ENCODE results near the gene OSBPL9. TPM values are rescaled to one million over a fixed set of nuclear protein-coding genes. Genes with fewer than 3 reads are reported as not detected.

The OSBPL9 gene
- total RNA-seq, 1 experiment from 2014 or later: 61.9 TPM

GRCh38 chr1:51755437-51755836, 138.5 kb downstream of the OSBPL9 start:
- Histone ChIP-seq H3K4me3 (ENCODE audit: low read depth, low read length) (no peak overlapping the region), H3K36me3 (ENCODE audit: control insufficient read depth, insufficient read depth, low read length) (no peaks in the 10 kb centered on the region; the same call in none of the 2 replicates), H3K4me1 (no peaks in the 10 kb centered on the region), H3K27me3 (replicated peaks; ENCODE audit: control insufficient read depth, insufficient read depth, low read length) (no peaks in the 10 kb centered on the region), H3K9me3 (no peaks in the 10 kb centered on the region; the same call in 1 of the 2 replicates)
- ChIA-PET POLR2A (no interaction called here), CTCF (no interaction called here)
- Mint-ChIP-seq H3K4me1 (ENCODE audit: low read depth, unreplicated experiment) (no peaks in the 10 kb centered on the region), H3K27me3 (ENCODE audit: insufficient read depth, unreplicated experiment) (no peaks in the 10 kb centered on the region), H3K27ac (ENCODE audit: unreplicated experiment) (no peak overlapping the region), H3K9me3 (ENCODE audit: unreplicated experiment) (no peaks in the 10 kb centered on the region), H3K4me3 (ENCODE audit: unreplicated experiment) (no peak overlapping the region), H3K36me3 (ENCODE audit: insufficient read depth, unreplicated experiment) (peaks cover 22% of the 10 kb centered on the region)
- intact Hi-C loops (cut with micrococcal nuclease; ENCODE audit: unreplicated experiment): no loop called here
- no peak for DNase-seq
- no peak for TF ChIP-seq CTCF (IDR thresholded peaks at IDR 0.05; ENCODE audit: insufficient read depth in 1 of 2, low read depth in 1 of 2, low read length in 1 of 2, severe bottlenecking in 1 of 2, unreplicated experiment in 1 of 2)
- BruUV-seq (replicated peaks): no TSS peak

- ChIA-PET POLR2A (no interaction called here), CTCF (no interaction called here)
- Mint-ChIP-seq H3K4me1 (ENCODE audit: low read depth, unreplicated experiment) (no peaks in the 10 kb centered on the region), H3K9me3 (ENCODE audit: unreplicated experiment) (no peaks in the 10 kb centered on the region), H3K4me3 (ENCODE audit: unreplicated experiment) (no peak overlapping the region), H3K27ac (ENCODE audit: unreplicated experiment) (no peak overlapping the region), H3K27me3 (ENCODE audit: insufficient read depth, unreplicated experiment) (no peaks in the 10 kb centered on the region), H3K36me3 (ENCODE audit: insufficient read depth, unreplicated experiment) (peaks cover 27% of the 10 kb centered on the region)
- Histone ChIP-seq H3K4me1 (no peaks in the 10 kb centered on the region), H3K9me3 (no peaks in the 10 kb centered on the region; the same call in 1 of the 2 replicates), H3K27me3 (replicated peaks; ENCODE audit: control insufficient read depth, insufficient read depth, low read length) (no peaks in the 10 kb centered on the region), H3K4me3 (ENCODE audit: low read depth, low read length) (no peak overlapping the region), H3K36me3 (ENCODE audit: control insufficient read depth, insufficient read depth, low read length) (no peaks in the 10 kb centered on the region; the same call in none of the 2 replicates)
- no TSS peak for BruUV-seq (replicated peaks)
- intact Hi-C loops (cut with micrococcal nuclease; ENCODE audit: unreplicated experiment): no loop called here
- DNase-seq: no peak
- TF ChIP-seq CTCF (IDR thresholded peaks at IDR 0.05; ENCODE audit: insufficient read depth in 1 of 2, low read depth in 1 of 2, low read length in 1 of 2, severe bottlenecking in 1 of 2, unreplicated experiment in 1 of 2): no peak
Measured at GRCh38 chr1:51756290-51756689, 139.4 kb downstream of the OSBPL9 start.

GRCh38 chr1:51758310-51758709, 141.4 kb downstream of the OSBPL9 start:
- Mint-ChIP-seq H3K27ac (ENCODE audit: unreplicated experiment) (no peak overlapping the region), H3K9me3 (ENCODE audit: unreplicated experiment) (no peaks in the 10 kb centered on the region), H3K4me3 (ENCODE audit: unreplicated experiment) (no peak overlapping the region), H3K36me3 (ENCODE audit: insufficient read depth, unreplicated experiment) (peaks cover 26% of the 10 kb centered on the region), H3K27me3 (ENCODE audit: insufficient read depth, unreplicated experiment) (no peaks in the 10 kb centered on the region), H3K4me1 (ENCODE audit: low read depth, unreplicated experiment) (no peaks in the 10 kb centered on the region)
- no peaks in the 10 kb centered on the region for H3K4me1 ChIP-seq
- H3K9me3 ChIP-seq: no peaks in the 10 kb centered on the region; the same call in 1 of the 2 replicates
- ChIA-PET POLR2A (no interaction called here), CTCF (no interaction called here)
- no peaks in the 10 kb centered on the region for H3K27me3 ChIP-seq (replicated peaks; ENCODE audit: control insufficient read depth, insufficient read depth, low read length)
- intact Hi-C loops (cut with micrococcal nuclease; ENCODE audit: unreplicated experiment): no loop called here
- no peak for DNase-seq
- BruUV-seq (replicated peaks): no TSS peak
- H3K4me3 ChIP-seq (ENCODE audit: low read depth, low read length): no peak overlapping the region
- H3K36me3 ChIP-seq (ENCODE audit: control insufficient read depth, insufficient read depth, low read length): no peaks in the 10 kb centered on the region; the same call in 1 of the 2 replicates
- no peak for TF ChIP-seq CTCF (IDR thresholded peaks at IDR 0.05; ENCODE audit: insufficient read depth in 1 of 2, low read depth in 1 of 2, low read length in 1 of 2, severe bottlenecking in 1 of 2, unreplicated experiment in 1 of 2)
